Measurements from ENCODE around the gene FKBP5.
A peak's percentile ranks its signal among the peaks of the same experiment; 100 is the strongest.

The FKBP5 gene

GRCh38 chr6:35723587-35723986, 34.9 kb upstream of the FKBP5 start:
- TF ChIP-seq, protein P1, sequence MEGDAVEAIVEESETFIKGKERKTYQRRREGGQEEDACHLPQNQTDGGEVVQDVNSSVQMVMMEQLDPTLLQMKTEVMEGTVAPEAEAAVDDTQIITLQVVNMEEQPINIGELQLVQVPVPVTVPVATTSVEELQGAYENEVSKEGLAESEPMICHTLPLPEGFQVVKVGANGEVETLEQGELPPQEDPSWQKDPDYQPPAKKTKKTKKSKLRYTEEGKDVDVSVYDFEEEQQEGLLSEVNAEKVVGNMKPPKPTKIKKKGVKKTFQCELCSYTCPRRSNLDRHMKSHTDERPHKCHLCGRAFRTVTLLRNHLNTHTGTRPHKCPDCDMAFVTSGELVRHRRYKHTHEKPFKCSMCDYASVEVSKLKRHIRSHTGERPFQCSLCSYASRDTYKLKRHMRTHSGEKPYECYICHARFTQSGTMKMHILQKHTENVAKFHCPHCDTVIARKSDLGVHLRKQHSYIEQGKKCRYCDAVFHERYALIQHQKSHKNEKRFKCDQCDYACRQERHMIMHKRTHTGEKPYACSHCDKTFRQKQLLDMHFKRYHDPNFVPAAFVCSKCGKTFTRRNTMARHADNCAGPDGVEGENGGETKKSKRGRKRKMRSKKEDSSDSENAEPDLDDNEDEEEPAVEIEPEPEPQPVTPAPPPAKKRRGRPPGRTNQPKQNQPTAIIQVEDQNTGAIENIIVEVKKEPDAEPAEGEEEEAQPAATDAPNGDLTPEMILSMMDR (IDR thresholded peaks at IDR 0.05; ENCODE audit: low read length, missing control alignments): no peak
- H3K4me3 ChIP-seq (replicated peaks; ENCODE audit: low read depth, low read length): no peak overlapping the region
- DNase-seq (ENCODE audit: low read depth): no peak

DNA sequence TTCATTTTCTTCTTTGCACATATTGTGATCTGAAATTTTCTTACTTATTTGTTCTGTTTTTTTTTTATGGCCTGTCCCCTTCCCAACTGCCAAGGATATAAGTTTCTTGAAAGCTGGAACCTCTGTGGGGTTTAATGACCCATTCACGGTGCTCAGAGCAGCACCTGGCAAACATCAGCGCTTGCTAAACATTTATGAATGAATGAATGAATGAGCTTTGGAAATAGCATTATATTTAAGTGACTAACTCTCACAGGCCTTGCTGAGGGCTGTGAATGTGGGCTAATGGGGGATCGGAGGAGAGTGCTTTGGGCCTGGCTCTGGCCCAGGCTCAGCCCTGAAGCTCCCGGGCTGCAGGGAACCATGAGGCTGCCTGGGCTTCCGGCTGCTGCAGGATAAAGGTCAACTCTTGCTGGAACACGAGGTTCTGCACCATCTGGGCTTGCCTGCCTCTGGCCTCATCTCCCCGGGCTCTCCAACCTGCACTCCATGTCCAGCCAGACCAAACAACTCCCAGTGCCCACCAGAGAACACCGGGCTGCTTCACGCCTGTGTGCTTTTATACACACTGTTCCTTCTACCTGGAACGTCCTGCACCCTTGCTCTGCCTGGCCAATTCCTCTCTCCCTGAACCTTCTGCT, 33.5 kb upstream of the FKBP5 start:
- TF ChIP-seq, protein P1 (IDR thresholded peaks at IDR 0.05; ENCODE audit: low read length, missing control alignments): no peak
- H3K4me3 ChIP-seq (replicated peaks; ENCODE audit: low read depth, low read length): no peak overlapping the region
- no peak for DNase-seq (ENCODE audit: low read depth)

DNA sequence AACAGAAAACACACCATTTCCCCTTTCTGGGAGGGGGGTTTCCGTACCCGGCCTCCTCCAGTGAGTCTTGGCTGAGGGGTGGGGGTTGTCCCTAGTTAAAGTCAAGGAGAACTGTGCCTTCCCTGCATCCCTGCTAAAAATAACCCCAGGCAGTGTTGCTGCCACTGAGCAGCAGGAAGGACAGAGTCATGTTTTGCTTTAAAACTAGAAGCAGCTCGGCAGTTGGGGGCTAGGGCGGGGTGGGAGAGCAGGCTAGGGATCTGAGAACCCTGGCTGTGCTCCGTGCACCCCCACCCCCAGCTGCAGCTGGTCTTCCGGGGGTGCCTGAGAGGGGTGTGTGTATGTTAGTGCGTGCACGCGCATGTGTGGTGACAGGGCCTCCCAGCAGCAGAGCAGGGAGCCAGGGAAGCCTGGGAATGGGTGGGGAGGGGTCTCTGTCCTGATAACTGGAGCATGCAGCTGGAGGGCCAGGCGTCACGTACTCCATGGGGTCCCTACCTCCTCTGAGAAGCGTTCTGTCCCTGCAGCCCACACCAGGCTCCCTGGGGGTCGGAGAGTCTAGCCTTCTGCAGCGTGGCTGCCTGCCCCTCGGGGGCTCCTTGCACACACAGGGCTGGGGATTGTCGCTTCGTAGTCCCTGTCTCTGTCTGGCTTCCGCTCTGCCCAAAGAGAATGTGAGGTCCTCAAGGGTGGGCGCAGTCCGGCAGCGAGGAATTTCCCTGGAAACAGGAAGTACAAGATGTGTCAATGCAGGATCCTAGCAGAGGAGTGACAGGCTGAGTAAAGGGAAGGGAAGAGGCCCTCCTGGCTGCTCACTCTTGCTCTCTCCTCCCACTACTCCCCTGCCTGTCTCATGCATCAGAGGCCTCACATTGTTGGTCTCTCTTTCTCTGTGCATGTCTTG, 31.4 kb upstream of the FKBP5 start:
- peak; percentile 69 for DNase-seq (ENCODE audit: low read depth)
- TF ChIP-seq, protein P1 (IDR thresholded peaks at IDR 0.05; ENCODE audit: low read length, missing control alignments): no peak
- peak overlapping the region; percentile 46 for H3K4me3 ChIP-seq (replicated peaks; ENCODE audit: low read depth, low read length)

DNA sequence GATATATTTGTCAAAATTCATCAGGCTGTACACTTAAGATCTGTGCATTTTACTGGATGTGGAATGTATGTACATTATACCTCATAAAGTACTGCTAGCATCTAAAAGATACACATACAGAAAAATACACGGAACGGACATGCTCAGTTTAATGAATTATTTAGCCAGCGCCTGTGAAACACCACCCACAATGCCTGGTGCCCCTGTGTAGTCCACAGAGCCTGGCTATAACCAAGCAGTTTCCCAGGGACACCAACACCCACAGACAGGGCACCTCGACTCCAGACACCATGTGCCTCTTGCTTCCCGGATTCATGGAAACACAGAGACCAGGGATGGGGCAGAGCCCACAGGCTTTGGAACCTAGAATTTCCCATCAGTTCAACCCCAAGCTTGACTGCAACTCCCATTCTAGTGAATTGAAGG, 30.7 kb upstream of the FKBP5 start:
- DNase-seq (ENCODE audit: low read depth): no peak
- TF ChIP-seq, protein P1 (IDR thresholded peaks at IDR 0.05; ENCODE audit: low read length, missing control alignments): no peak
- peak overlapping the region; percentile 46 for H3K4me3 ChIP-seq (replicated peaks; ENCODE audit: low read depth, low read length)

GRCh38 chr6:35718911-35719381, 30.2 kb upstream of the FKBP5 start:
- peak; percentile 43 for DNase-seq (ENCODE audit: low read depth)
- H3K4me3 ChIP-seq (replicated peaks; ENCODE audit: low read depth, low read length): peak overlapping the region; percentile 46
- TF ChIP-seq, protein P1 (IDR thresholded peaks at IDR 0.05; ENCODE audit: low read length, missing control alignments): no peak

DNA sequence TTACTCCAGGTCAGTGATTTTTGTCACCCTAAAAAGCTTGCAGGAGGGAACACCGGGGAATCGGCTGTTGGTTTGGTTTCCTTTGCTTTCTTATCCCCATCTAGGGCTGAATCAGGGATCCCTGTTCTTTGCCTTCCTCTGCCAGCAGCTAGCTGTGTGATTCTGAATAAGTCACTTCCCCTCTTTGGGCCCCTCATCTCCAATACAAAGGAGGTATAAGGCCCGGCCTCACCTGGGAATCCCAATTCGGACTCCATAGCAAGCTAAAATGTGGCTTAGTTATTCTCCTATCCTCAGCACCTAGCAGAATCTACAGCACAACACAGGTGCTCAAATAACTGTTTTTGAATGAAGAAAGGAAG, 29.6 kb upstream of the FKBP5 start:
- TF ChIP-seq, protein P1 (IDR thresholded peaks at IDR 0.05; ENCODE audit: low read length, missing control alignments): no peak
- no peak overlapping the region for H3K4me3 ChIP-seq (replicated peaks; ENCODE audit: low read depth, low read length)
- no peak for DNase-seq (ENCODE audit: low read depth)
